GM13976 (cell line): ENCODE measurements around the gene KBTBD13.

ENCODE experiments used
- DNase-seq: peaks from one replicate; pipeline ENCODE4 v3.0.0; 2012; ENCODE audit warnings: low spot score
- CTCF ChIP-seq: IDR thresholded peaks from 2 replicates; pipeline ENCODE4 v1.5.1; 2012; ENCODE audit warnings: borderline replicate concordance, mild to moderate bottlenecking; ENCODE audit not compliant: insufficient read depth; ENCODE audit errors: extremely low read depth, missing control alignments, control extremely low read depth
- in situ Hi-C: fragments of 300-500 bp; cut with MboI; formaldehyde crosslinking; loops from one replicate; pipeline ENCODE4 v1.12.0; 2022; ENCODE audit warnings: low sequenced_read_pairs, mixed read lengths, inconsistent platforms; ENCODE audit not compliant: unreplicated experiment

KBTBD13 gene

GRCh38 chr15:65060641-65061397 lies 15.7 kb upstream of the KBTBD13 start:
- no peak for TF ChIP-seq CTCF
- in situ Hi-C loops, result no loop called here
- DNase-seq, result no peak

GRCh38 chr15:65062061-65062460 lies 14.5 kb upstream of the KBTBD13 start:
- in situ Hi-C loops, result no loop called here
- TF ChIP-seq CTCF, result no peak
- DNase-seq, result no peak

GRCh38 chr15:65062726-65063125 lies 13.8 kb upstream of the KBTBD13 start:
- no peak for TF ChIP-seq CTCF
- in situ Hi-C loops, result no loop called here
- no peak for DNase-seq

- no peak for DNase-seq
- TF ChIP-seq CTCF, result no peak
- in situ Hi-C loops, result no loop called here
These were observed 10.4 kb upstream of the KBTBD13 start for GRCh38 chr15:65066001-65066634.

- in situ Hi-C loops, result no loop called here
- no peak for TF ChIP-seq CTCF
- DNase-seq, result no peak
These were observed 9.8 kb upstream of the KBTBD13 start for GRCh38 chr15:65066635-65067316.

- TF ChIP-seq CTCF, result no peak
- DNase-seq, result no peak
- in situ Hi-C loops, result no loop called here
These were observed 9.3 kb upstream of the KBTBD13 start for GRCh38 chr15:65067317-65067644.
